ENCODE measurements around the gene ZNF318. TPM values are rescaled to one million over a fixed set of nuclear protein-coding genes. Genes with fewer than 3 reads are reported as not detected.
"Not testable (repeated sequence)": the region's sequence is repeated elsewhere in the genome, so short reads cannot be mapped to it uniquely, and the experiment has no call there.

ZNF318 gene
- total RNA-seq = 13.8 TPM
- long read RNA-seq, partial matches to known transcripts = 3 of 9 reads
- long read RNA-seq, other reads (novel, unspliced or antisense) = 6 of 9 reads

GRCh38 chr6:43369174-43370002, at the start of gene ZNF318:
ZNF318 (minus strand) TSS chr6:43369647; CDS start chr6:43369365, 282 bp downstream.
- peak; percentile 98 for DNase-seq (ENCODE audit: low spot score)
- intact Hi-C loops (cut with DNase I) = loop anchor here (1.0 to 2.0 kb wide), 2 partner anchors 58 to 197 kb away; partner anchors contain the start of gene ABCC10

- intact Hi-C loops (cut with DNase I) = no loop called here
- DNase-seq (ENCODE audit: low spot score) = no peak
These were observed 47.5 kb upstream of the ZNF318 start for GRCh38 chr6:43416935-43417334.

- DNase-seq (ENCODE audit: low spot score); intact Hi-C loops (cut with DNase I): not testable (repeated sequence)
These were observed 45.8 kb upstream of the ZNF318 start for GRCh38 chr6:43415275-43415674.

GRCh38 chr6:43413002-43413401, 43.6 kb upstream of the ZNF318 start:
- intact Hi-C loops (cut with DNase I) = no loop called here

GRCh38 chr6:43412541-43412940, 43.1 kb upstream of the ZNF318 start:
- DNase-seq (ENCODE audit: low spot score) = no peak

More at GRCh38 chr6:43413002-43413401, 43.6 kb upstream of the ZNF318 start:
- no peak for DNase-seq (ENCODE audit: low spot score)

GRCh38 chr6:43410776-43411175, 41.3 kb upstream of the ZNF318 start:
- intact Hi-C loops (cut with DNase I); DNase-seq (ENCODE audit: low spot score): not testable (repeated sequence)

More at GRCh38 chr6:43412541-43412940, 43.1 kb upstream of the ZNF318 start:
- intact Hi-C loops (cut with DNase I) = no loop called here

- intact Hi-C loops (cut with DNase I) = no loop called here
- no peak for DNase-seq (ENCODE audit: low spot score)
These were observed 38.8 kb upstream of the ZNF318 start for GRCh38 chr6:43408259-43408658.

GRCh38 chr6:43407296-43407695, 37.8 kb upstream of the ZNF318 start:
- intact Hi-C loops (cut with DNase I) = no loop called here
- DNase-seq (ENCODE audit: low spot score) = no peak

GRCh38 chr6:43405354-43405753, 35.9 kb upstream of the ZNF318 start:
- intact Hi-C loops (cut with DNase I) = no loop called here
- DNase-seq (ENCODE audit: low spot score) = no peak

GRCh38 chr6:43402820-43403219, 33.4 kb upstream of the ZNF318 start:
- no peak for DNase-seq (ENCODE audit: low spot score)
- intact Hi-C loops (cut with DNase I) = no loop called here

GRCh38 chr6:43401730-43402129, 32.3 kb upstream of the ZNF318 start:
- no peak for DNase-seq (ENCODE audit: low spot score)

GRCh38 chr6:43399932-43400487, 30.6 kb upstream of the ZNF318 start:
- no peak for DNase-seq (ENCODE audit: low spot score)
- intact Hi-C loops (cut with DNase I) = no loop called here

More at GRCh38 chr6:43401730-43402129, 32.3 kb upstream of the ZNF318 start:
- intact Hi-C loops (cut with DNase I) = no loop called here

GRCh38 chr6:43396408-43397149, 27.1 kb upstream of the ZNF318 start:
- DNase-seq (ENCODE audit: low spot score) = no peak
- intact Hi-C loops (cut with DNase I) = no loop called here

- DNase-seq (ENCODE audit: low spot score) = no peak
- intact Hi-C loops (cut with DNase I) = no loop called here
These were observed 26.3 kb upstream of the ZNF318 start for GRCh38 chr6:43395776-43396175.

GRCh38 chr6:43394982-43395381, 25.5 kb upstream of the ZNF318 start:
- intact Hi-C loops (cut with DNase I) = no loop called here
- no peak for DNase-seq (ENCODE audit: low spot score)

- DNase-seq (ENCODE audit: low spot score) = no peak
- intact Hi-C loops (cut with DNase I) = no loop called here
These were observed 24.2 kb upstream of the ZNF318 start for GRCh38 chr6:43393602-43394001.

GRCh38 chr6:43393133-43393532, 23.7 kb upstream of the ZNF318 start:
- DNase-seq (ENCODE audit: low spot score); intact Hi-C loops (cut with DNase I): not testable (repeated sequence)

- intact Hi-C loops (cut with DNase I) = no loop called here
- no peak for DNase-seq (ENCODE audit: low spot score)
These were observed 22.1 kb upstream of the ZNF318 start for GRCh38 chr6:43391440-43392031.

GRCh38 chr6:43390753-43391439, 21.4 kb upstream of the ZNF318 start:
- intact Hi-C loops (cut with DNase I); DNase-seq (ENCODE audit: low spot score): not testable (repeated sequence)

Data from cardiac septum (tissue), 1 donor.